LNCaP clone FGC (cell line): ENCODE measurements around the gene GNGT2.

Experiments
- DNase-seq: peaks from one replicate; pipeline ENCODE4 v3.0.0-alpha.2; 2011; ENCODE audit warnings: low read depth
- H3K4me3 ChIP-seq: 2 replicates; pipeline ENCODE4 v1.5.1; 2011; ENCODE audit warnings: mild to moderate bottlenecking, low read depth, low read length, control low read depth
- CTCF ChIP-seq: IDR thresholded peaks from 2 replicates; pipeline ENCODE4 v1.5.1; 2012; ENCODE audit warnings: mild to moderate bottlenecking; ENCODE audit not compliant: control insufficient read depth, insufficient read depth; ENCODE audit errors: extremely low read depth

Gene GNGT2

GRCh38 chr17:49249890-49250522, 39.6 kb upstream of the GNGT2 start:
- H3K4me3 ChIP-seq: no peak overlapping the region
- TF ChIP-seq CTCF: no peak
- DNase-seq: no peak

GRCh38 chr17:49249292-49249794, 39.0 kb upstream of the GNGT2 start:
- DNase-seq: no peak
- no peak for TF ChIP-seq CTCF
- H3K4me3 ChIP-seq: no peak overlapping the region

GRCh38 chr17:49247944-49248343, 37.6 kb upstream of the GNGT2 start:
- no peak overlapping the region for H3K4me3 ChIP-seq
- no peak for DNase-seq
- TF ChIP-seq CTCF: no peak

GRCh38 chr17:49244839-49245238, 34.5 kb upstream of the GNGT2 start:
- TF ChIP-seq CTCF: no peak
- H3K4me3 ChIP-seq: no peak overlapping the region
- no peak for DNase-seq

GRCh38 chr17:49242813-49243212, 32.4 kb upstream of the GNGT2 start:
- DNase-seq: no peak
- H3K4me3 ChIP-seq: no peak overlapping the region
- no peak for TF ChIP-seq CTCF

GRCh38 chr17:49241692-49242397, 31.5 kb upstream of the GNGT2 start:
- TF ChIP-seq CTCF: no peak
- DNase-seq: no peak
- no peak overlapping the region for H3K4me3 ChIP-seq

- DNase-seq: no peak
- H3K4me3 ChIP-seq: no peak overlapping the region
- TF ChIP-seq CTCF: no peak
These were observed 30.7 kb upstream of the GNGT2 start for GRCh38 chr17:49241040-49241439.
